GM10847 (cell line): ENCODE data around the gene FAF1.

Experiments
- POLR2A ChIP-seq: IDR thresholded peaks from 2 replicates; pipeline ENCODE4 v1.6.1; 2011; ENCODE audit not compliant: insufficient read length; ENCODE audit errors: extremely low read depth

The FAF1 gene

GRCh38 chr1:50980505-50980904 lies 20.4 kb upstream of the FAF1 start:
- TF ChIP-seq POLR2A: no peak

GRCh38 chr1:50979937-50980336 lies 19.9 kb upstream of the FAF1 start:
- TF ChIP-seq POLR2A: no peak

- no peak for TF ChIP-seq POLR2A
Observed at GRCh38 chr1:50978852-50979781, 19.1 kb upstream of the FAF1 start.

- TF ChIP-seq POLR2A: no peak
Observed at GRCh38 chr1:50978144-50978851, 18.2 kb upstream of the FAF1 start.

- no peak for TF ChIP-seq POLR2A
Observed at GRCh38 chr1:50977575-50978143, 17.6 kb upstream of the FAF1 start.

- TF ChIP-seq POLR2A: no peak
Observed at GRCh38 chr1:50976890-50977574, 17.0 kb upstream of the FAF1 start.

- no peak for TF ChIP-seq POLR2A
Observed at GRCh38 chr1:50976111-50976889, 16.2 kb upstream of the FAF1 start.

- no peak for TF ChIP-seq POLR2A
Observed at GRCh38 chr1:50975436-50975835, 15.4 kb upstream of the FAF1 start.

- no peak for TF ChIP-seq POLR2A
Observed at GRCh38 chr1:50974618-50974935, 14.5 kb upstream of the FAF1 start.

- no peak for TF ChIP-seq POLR2A
Observed at GRCh38 chr1:50973875-50974617, 14.0 kb upstream of the FAF1 start.

GRCh38 chr1:50973255-50973654 lies 13.2 kb upstream of the FAF1 start:
- no peak for TF ChIP-seq POLR2A

GRCh38 chr1:50972766-50973165 lies 12.7 kb upstream of the FAF1 start:
- no peak for TF ChIP-seq POLR2A

- no peak for TF ChIP-seq POLR2A
Observed at GRCh38 chr1:50971748-50972305, 11.8 kb upstream of the FAF1 start.
